NK-92 treated with Interleukin-12 subunit alpha and Interleukin-12 subunit beta, amount 100 ng/mL, for 24 hours (cell line): ENCODE data around the gene CD2BP2.
"Not testable (repeated sequence)": the region's sequence is repeated elsewhere in the genome, so short reads cannot be mapped to it uniquely, and the experiment has no call there.

Experiments used
- DNase-seq: peaks from one replicate; lab custom pipeline; 2025; lab: John Stamatoyannopoulos, UW

Gene CD2BP2

DNA sequence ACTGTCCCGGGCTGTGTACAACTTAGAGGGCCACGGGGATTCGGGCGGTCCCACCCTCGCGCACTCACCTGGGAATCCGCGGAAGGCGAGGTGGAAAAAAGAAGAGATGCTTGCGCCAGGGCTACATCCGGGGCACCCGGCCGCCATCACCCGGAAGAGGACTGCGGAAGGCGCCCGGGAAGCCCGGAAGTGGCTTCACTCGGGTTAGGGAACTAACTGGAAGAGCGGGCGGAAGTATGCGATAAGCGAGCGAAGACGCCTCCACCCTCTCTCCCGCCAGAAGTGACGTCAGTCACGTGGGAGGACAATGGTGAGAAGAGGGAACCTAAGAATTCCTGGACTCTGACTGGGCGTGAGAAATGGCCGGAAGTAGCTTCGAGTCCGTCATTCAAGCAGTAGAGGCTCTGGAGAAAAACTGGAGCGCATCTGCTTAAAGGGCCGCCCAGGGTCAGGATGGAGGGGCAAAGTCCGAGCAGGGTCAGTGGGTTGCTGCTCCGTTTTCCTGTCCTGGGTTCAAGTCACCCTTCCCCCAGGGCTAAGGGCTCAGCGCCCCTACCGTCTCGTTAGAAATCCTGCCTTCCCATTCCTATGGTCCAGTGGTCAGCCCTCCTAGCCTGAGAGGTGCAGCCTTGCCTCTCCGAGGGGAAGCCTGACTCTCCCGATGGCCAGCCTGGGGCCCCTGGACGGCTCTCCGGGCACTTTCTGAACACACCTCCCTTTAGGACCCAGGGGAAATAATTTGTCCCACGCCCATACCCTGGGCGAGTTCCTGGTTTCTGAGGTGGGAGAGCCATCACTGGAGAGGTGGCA lies at the start of gene CD2BP2:
TSS of gene CD2BP2 (minus strand) at position 165 of the 810 bp plus-strand sequence. CDS start 627 bp downstream, outside the sequence.
- peak; percentile 87 for DNase-seq

DNA sequence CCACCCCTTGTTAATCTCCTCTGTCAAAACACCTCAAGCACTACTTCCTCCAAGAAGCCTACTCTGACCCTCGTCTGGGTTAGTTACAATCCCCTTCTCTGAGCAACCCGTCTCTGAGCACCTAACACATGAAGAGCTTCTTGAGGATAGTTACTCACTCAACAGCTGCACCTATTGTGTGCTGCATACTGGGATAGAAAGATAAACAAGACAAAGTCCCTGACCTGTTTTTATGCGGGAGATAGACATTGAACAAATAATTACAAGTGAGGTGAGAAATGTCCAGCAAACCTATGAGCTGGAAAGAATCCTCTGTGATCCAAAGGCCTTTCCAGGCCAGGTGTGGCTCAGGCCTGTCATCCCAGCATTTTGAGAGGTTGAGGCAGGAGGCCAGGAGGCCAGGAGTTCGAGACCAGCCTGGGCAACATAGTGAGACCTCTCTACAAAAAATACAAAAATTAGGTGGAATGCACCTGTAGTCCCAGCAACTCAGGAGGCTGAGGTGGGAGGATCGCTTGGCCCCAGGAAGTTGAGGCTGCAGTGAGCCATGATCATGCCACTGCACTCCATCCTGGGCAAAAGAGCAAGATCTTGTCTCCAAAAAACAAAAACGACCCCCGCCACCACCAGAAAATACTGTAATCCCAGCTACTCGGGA lies 46.8 kb upstream of the CD2BP2 start:
- no peak for DNase-seq

DNA sequence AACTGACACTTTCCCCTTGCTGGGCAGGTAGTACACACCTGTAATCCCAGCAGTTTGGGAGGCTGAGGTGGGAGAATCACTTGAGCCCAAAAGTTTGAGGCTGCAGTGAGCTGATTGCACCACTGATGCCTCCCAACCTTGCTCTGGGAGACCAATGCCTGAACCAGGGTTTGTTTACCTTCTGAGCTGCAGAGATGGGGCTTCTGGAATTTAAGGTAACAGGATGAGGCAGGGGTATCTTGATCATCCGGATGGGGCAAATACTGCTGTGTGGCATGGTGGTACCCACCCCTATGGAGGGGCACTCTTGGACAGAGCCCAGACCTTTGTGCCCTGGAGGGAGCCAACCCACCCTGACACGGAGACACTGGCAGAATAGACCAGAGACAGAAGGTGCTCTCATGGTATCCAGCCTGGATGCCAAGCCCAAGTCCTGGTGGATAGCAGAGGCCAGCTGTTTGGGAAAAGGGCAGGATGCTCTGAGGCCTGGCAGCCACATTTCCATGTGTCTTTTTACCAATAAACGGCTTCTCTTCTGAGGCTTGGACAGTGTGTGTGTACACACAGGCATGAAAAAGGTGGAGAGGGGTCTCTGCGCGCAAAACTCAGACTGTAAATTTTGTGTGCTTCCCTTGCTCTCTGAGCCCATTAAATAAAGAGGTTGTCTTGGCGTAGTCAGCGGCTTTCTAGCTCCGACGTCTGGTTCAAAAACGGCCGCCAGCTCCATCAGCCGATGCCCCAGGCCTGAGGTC lies 44.5 kb upstream of the CD2BP2 start:
- no peak for DNase-seq

DNA sequence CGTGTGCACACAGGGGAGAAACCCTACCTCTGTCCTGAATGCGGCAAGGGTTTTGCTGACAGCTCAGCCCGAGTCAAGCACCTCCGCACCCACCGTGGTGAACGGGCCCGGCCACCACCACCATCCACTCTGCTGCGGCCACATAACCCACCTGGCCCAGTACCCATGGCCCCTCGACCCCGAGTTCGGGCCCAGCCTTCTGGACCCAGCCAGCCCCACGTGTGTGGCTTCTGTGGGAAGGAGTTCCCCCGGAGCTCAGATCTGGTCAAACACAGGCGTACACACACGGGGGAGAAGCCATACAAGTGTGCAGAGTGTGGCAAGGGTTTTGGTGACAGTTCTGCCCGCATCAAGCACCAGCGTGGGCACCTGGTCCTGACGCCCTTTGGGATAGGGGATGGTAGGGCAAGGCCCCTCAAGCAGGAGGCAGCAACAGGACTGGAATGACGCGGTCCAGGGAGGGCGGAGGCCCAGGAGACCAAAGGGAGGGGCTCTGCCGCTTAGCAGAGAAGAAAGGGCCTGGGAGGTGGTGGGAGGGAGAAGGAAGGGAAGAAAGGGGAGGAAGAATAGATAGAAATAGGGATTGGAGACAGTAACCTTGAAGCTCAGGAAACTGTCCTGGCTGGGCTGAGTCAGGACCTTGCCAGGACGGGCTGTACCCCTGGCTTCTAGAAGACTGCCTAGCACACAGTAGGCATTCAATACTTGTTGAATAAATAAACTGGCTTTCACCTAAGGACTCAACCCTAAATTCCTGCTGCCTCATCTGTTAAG lies 43.7 kb upstream of the CD2BP2 start:
- DNase-seq: no peak

DNA sequence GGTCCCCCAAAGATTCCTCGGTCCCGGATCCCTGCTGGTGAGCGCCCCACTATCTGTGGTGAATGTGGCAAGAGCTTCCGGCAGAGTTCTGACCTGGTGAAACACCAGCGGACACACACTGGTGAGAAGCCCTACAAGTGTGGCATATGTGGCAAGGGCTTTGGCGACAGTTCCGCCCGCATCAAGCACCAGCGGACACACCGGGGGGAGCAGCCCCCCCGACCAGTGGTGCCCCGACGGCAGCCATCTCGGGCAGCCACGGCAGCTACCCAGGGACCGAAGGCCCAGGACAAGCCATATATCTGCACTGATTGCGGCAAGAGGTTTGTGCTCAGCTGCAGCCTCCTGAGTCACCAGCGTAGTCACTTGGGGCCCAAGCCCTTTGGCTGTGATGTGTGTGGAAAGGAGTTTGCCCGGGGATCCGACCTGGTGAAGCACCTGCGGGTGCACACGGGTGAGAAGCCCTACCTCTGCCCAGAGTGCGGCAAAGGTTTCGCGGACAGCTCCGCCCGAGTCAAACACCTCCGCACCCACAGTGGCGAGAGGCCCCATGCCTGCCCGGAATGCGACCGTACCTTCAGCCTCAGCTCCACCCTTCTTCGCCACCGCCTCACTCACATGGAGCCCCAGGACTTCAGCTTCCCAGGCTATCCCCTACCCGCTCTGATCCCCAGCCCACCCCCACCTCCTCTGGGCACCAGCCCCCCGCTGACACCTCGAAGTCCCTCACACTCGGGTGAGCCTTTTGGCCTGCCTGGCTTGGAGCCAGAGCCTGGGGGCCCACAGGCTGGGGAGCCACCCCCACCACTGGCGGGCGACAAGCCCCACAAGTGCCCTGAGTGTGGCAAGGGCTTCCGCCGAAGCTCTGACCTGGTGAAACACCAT lies 42.9 kb upstream of the CD2BP2 start:
- DNase-seq: peak; percentile 30

DNA sequence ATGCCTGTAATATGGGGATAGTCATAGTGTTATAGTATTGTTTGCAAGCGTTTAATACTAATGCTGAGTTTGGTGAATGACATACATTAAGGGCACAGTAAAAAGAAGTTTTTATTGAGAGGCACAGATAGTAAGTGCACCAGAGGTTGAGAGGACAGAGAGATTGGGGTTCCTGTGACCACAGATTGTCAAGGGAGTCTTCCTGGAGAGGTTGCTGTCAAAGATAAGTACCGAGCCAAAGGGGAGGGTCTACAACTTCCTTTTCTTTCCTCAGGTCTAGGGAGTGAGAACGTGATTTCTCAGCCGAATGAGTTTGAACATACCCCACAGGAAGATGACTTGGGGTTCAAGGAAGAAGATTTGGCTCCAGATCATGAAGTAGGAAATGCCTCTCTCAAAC lies 41.9 kb upstream of the CD2BP2 start:
- DNase-seq: no peak

DNA sequence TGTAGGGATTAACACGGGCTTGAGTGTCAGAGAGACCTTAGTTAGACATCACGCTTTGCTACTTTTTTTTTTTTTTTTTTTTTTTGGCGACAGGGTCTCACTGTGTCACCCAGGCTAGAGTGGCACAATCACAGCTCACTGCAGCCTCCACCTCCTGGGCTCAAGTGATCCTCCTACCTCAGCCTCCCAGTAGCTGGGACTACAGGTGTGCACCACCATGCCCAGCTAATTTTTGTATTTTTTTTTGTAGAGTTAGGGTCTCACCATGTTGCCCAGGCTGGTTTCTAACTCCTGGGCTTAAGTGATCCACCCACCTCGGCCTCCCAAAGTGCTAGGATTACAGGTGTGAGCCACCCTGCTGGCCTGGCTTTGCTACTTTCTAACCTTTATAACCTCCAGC lies 41.5 kb upstream of the CD2BP2 start:
- DNase-seq: not testable (repeated sequence)

DNA sequence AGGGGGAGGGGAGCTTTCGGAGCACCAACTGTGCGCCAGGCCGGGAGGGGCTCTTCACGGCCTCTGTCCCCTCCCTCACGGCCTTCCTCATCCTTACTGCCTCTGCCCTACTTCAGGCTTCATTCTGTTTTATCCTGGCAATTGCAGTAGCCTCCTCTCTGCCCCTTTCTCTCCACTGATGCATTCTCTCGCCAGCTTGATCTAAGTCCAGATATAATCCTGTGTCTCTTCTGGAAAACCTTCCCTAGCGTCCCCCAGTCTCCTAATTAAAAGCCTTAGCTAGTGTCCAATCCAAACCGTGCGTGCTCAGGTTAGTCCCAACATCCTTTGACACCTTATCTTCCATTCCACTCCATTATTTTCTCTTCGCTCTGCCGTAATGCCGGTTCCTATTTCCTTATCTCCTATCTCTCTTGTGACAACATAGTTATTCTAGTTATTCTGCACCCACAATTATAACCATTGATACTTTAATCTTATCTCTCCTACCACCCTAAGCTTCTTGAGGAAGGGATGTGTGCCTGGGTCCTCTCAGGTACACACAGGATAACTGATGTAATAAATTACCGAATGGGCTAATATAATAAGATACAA lies 41.0 kb upstream of the CD2BP2 start:
- no peak for DNase-seq

DNA sequence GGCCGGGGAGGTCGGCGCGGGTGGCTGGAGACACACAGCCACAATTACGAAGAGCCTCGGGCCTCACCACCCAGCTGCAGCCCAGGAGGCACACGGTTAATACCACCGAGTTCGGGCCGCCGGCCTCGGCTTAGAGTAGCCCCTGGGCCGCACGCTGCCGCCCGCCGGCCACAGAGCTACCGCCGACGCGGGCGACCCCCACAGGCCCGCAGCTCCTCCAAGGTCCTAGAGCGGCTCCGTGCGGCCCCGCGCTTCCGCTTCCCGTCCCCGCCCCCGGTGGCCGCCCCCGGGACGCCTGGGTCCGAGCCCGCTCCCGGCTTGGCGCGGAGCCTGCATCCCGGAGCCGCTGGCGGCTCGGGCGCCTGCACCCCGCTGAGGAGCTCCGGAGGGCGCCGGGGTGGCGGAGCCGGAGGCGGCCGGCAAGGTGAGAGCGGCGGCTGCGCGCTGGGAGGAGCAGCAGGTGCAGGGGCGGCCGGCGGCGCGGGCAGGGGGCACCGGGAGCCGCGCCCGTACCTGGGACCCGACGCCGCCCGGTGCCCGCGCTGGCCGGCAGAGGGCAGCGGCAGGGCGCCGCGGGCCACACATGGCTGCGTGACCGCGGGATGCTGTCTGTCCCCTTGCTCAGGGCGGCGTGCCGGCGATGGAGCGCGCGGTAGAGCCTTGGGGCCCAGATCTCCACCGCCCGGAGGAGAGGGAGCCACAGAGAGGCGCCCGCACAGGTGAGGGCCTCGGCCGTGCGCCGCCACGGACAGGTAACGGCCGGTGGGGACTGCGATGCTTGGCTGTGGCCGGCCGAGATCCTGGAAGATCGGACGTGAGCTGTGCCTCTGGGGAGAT lies 40.3 kb upstream of the CD2BP2 start, which contains the start of gene ZNF48:
TSS of gene ZNF48 (plus strand) at position 266 of the 837 bp plus-strand sequence. CDS start at position 641, 375 bp downstream.
- DNase-seq: peak; percentile 54

DNA sequence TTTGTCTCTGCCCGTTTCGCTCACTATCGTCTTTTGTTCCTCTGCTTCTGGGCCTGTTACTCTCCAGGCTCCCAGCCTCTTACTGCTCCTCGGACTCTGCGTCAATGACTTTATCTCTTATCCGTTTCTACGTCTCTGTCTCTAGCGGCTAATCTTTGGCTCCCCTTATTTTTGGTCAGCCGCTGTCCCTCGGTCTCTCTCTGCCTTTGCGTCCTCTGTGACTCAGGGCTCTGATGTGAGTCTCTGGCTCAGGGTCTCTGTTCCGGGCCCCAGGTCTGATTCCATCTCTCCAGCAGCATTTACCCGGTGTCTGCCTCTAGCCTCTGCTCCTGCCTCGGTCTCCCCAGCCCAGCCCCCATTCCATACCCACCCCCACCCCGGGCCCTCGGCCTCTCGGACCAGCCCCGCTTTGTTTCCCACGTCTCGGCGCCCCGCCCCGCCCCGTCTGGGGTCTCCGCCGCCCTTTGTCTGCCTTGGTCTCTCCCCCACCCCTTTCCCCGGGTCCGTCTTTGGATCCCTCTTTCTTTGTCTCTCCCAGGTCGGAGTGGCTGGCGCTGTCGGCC lies 39.6 kb upstream of the CD2BP2 start:
- no peak for DNase-seq

DNA sequence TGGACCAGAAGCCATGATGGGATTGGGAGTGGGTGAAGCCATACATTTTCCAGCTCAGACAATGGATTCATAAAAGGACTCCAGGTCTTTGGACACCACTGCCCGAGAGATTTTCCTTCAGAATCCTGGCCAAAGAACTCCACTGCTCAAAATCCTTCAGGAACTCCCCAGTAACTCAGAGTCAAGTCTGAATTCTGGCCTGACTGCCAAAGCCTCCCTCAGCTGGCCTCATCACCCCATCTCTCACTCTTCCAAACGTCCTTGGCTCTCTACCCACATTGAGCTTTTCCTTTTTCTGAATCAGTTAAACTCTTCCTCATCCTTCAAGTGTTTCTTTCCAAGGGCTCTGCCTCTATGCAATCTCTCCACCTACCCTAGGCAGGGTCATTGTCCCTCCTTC lies 28.4 kb upstream of the CD2BP2 start:
- no peak for DNase-seq

DNA sequence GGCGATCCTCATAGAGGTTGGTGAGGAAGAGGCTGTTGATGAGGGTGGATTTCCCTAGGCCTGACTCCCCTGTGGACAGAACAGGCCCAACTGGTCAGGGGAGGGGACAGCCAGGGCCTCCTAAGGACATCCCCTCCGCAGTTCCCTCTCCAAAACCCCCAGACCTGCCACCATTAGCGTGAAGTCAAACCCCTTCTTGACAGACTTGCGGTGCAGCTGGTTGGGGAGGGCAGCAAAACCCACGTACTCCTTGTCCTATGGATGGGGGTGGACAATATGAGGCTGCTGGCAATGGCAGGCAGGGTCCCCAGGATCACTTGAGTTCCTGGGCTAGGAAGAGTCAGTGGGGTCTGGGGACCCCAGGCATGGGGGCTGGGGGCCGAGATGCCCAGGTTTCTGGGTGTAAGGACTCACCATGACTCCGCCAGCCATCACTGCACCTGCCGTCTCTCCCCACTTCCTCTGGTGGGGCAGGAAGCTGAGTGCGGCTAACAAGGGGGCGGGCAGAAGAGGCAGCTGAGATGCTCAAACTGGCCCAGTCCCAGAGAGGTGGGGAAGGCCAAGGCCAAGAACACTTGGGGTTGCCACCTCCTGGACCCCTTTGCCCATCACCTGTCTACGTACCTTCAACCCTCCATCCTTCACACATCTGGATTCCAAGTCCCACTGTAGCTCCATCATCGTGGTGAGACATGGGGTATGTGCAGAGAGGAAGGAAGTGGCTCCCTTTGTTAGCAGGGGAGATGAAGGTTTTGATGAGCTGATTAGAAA lies 27.2 kb upstream of the CD2BP2 start, which contains the start of gene SEPTIN1:
TSS of gene SEPTIN1 (minus strand) at position 451 of the 771 bp plus-strand sequence. CDS start at position 432, 19 bp downstream.
- DNase-seq: peak; percentile 74

DNA sequence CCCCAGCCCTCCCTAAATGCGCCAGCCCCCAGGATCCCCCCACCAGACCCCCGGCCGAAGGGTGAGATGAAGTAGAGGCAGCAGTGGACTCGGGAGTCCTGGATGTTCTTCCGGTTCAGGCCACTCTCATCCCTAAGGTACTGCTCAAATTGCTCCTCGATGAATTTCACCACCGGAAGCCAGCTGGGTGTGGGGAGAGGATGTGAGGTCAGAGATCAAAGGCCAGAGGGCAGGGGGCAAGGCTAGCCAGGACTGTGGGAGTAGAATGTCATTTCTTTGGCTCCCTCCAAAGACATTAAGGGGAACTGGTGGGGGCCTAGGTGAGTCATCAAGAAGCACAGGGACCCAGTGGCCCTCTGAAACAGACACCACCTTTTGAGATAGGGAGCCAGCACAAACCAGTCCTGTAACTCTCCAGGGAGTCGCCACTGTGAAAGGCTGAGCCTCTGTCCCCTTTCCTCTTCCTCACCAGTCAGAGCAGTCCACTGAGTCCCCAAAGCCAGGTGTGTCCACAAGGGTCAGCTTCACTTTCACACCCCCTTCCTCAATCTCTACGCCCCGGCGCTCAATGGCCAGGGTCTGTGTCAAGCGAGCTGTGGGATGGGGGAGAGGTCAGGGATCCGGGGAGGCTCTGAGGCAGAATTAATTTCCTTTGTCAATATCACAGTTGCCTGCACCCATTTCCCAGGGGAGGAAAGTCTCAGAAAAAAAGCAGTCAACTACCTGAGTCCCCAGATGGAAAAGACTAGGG lies 26.4 kb upstream of the CD2BP2 start:
- DNase-seq: peak; percentile 73

DNA sequence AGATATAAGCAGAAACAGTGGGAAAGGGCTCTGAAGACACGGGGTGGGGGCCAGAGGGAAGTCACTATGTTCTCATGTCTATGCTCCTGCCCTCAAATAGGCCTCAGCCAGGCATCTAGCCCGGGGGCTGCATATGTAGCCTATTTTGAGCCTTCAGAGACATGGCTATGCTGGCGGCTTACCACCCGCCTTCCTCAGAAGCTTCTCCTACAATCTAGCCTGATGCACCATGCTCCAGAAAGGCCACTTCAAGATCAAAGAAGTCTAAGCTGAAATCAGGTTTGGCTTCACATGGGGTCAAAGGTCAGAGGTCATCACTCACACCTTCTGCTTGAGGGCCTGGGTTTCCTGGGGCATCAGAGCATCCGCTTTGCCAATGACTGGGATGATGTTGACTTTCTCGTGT lies 25.7 kb upstream of the CD2BP2 start:
- no peak for DNase-seq

DNA sequence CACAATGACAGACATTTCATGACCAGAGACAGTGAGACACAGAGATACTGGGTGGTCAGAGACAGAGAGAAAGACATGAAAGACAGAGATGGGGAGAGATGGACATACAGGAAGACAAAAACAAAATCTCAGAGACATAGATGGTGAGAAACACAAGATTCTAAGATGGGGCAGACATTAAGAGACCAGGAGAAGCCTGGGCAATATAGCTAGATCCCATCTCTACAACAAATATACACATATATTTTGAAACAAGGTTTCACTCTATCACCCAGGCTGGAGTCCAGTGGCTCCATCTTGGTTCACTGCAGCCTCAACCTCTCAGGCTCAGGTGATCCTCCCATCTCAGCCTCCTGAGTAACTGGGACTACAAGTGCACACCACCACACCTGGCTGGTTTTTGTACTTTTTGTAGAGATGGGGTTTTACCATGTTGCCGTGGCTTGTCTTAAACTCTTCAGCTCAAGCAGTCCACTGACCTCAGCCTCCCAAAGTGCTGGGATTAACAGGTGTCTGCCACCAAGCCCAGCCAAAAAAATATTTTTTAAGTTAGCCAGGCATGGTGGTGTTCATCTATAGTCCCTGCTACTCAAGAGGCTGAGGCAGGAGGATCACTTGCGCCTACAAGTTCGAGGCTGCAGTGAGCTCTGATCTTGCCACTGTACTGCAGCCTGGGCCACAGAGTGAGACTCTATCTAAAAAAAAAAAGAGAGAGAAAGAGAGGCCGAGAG lies 25.1 kb upstream of the CD2BP2 start:
- no peak for DNase-seq

DNA sequence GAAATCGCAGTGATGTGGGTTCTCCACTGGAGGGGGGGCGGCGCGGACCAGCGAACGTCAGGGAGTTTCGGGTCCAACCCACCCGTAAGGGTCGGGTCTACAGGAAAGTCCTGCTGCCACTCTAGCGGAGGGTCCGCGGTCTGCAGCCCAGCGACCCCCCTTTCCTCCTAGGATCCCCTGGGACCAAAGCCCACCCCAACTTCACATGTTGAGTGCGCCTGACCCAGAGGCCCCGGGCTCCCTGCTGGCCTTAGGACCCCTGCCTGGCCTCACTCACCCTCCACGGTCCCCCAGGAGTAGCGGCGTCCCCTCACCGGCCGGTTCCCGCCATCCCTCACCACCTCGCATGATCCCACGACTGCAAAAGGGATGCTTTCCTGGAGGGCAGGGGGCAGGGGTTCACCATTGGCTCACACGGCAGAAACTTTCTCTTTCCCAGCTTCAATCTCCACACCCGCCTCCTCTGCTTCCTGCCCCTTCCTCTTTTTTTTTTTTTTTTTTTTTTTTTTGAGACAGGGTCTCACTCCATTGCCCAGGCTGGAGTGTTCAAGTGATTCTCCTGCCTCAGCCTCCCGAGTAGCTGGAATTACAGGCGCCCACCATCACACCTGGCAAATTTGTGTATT lies 24.2 kb upstream of the CD2BP2 start:
- DNase-seq: no peak
